NCI-H2196 (cell line): ENCODE data around the gene MAP7D3.
"Not testable (repeated sequence)": the region's sequence is repeated elsewhere in the genome, so short reads cannot be mapped to it uniquely, and the experiment has no call there.

Source experiments
- DNase-seq: peaks from one replicate; lab custom pipeline; 2025; ENCODE audit not compliant: unreplicated experiment; lab: John Stamatoyannopoulos, UW

Gene MAP7D3

GRCh38 chrX:136256026-136256425, 4.8 kb upstream of the MAP7D3 start:
- no peak for DNase-seq

- no peak for DNase-seq
These were observed 4.3 kb upstream of the MAP7D3 start for GRCh38 chrX:136255541-136255940.

GRCh38 chrX:136250191-136251040, 784 bp downstream of the MAP7D3 start:
- no peak for DNase-seq

GRCh38 chrX:136246201-136246600, 5.0 kb downstream of the MAP7D3 start:
- DNase-seq: no peak

GRCh38 chrX:136237849-136238248, 13.4 kb downstream of the MAP7D3 start:
- DNase-seq: not testable (repeated sequence)

- DNase-seq: no peak
These were observed 14.1 kb downstream of the MAP7D3 start for GRCh38 chrX:136237074-136237473.

- DNase-seq: no peak
These were observed 22.4 kb downstream of the MAP7D3 start for GRCh38 chrX:136228839-136229207.

- DNase-seq: no peak
These were observed 23.0 kb downstream of the MAP7D3 start for GRCh38 chrX:136227948-136228838.

GRCh38 chrX:136227074-136227473, 24.1 kb downstream of the MAP7D3 start:
- no peak for DNase-seq

GRCh38 chrX:136221851-136222513, 29.2 kb downstream of the MAP7D3 start:
- no peak for DNase-seq

- DNase-seq: no peak
These were observed 30.2 kb downstream of the MAP7D3 start for GRCh38 chrX:136220951-136221350.

GRCh38 chrX:136220540-136220939, 30.7 kb downstream of the MAP7D3 start:
- no peak for DNase-seq

GRCh38 chrX:136219893-136220292, 31.3 kb downstream of the MAP7D3 start:
- no peak for DNase-seq

GRCh38 chrX:136215559-136215958, 35.6 kb downstream of the MAP7D3 start:
- no peak for DNase-seq

GRCh38 chrX:136214551-136214950, 36.6 kb downstream of the MAP7D3 start:
- no peak for DNase-seq

- no peak for DNase-seq
These were observed 38.6 kb downstream of the MAP7D3 start for GRCh38 chrX:136212557-136213111.

- no peak for DNase-seq
These were observed 39.2 kb downstream of the MAP7D3 start for GRCh38 chrX:136211766-136212556.

GRCh38 chrX:136210806-136211205, 40.4 kb downstream of the MAP7D3 start:
- no peak for DNase-seq

GRCh38 chrX:136210243-136210642, 41.0 kb downstream of the MAP7D3 start:
- no peak for DNase-seq

GRCh38 chrX:136209751-136210150, 41.4 kb downstream of the MAP7D3 start:
- DNase-seq: no peak
